Activated naive CD4-positive, alpha-beta T cell treated with anti-CD3 and anti-CD28 coated beads, Interleukin-2, amount 50 U/mL, for 16 hours (primary cell): ENCODE results near the gene HERC5.
A peak's percentile ranks its signal among the peaks of the same experiment; 100 is the strongest.

Experiments
- DNase-seq: peaks from one replicate; pipeline ENCODE4 v3.0.0-alpha.2; 2020

Gene HERC5

DNA sequence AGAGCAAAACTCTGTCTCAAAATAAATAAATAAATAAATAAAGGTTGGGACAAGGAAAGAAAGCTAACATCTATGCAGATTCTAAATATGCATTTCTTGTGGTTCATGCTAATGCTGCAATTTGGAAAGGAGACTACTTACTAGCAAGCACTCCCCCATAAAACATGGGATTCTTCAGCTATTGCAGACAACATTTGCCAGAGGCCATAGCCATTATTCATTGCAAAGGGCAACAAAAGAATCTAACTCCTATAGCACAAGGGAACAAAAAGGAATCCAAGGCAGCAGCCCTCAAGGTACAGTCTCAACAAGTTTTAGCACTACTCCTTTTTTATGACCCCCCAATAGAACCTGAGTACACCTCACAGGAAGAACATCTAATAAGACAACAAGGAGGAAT is 8.0 kb upstream of the HERC5 start:
- no peak for DNase-seq

DNA sequence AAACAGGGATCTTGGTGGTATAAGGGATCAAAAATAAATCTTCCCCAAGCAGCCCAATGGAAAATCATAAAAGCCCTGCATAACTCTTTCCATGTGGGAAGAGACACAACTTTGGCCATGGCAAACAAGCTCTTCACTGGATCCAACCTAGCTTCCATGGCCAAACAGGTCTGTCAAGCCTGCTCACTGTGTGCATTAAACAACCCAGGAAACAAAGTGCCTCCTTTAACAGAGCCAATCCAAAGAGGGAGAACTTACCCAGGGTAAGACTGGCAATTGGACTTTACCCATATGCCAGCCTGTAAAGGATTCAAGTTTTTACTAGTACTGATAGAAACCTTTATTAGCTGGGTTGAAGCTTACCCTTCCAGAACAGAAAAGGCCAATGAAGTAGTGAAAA is 7.6 kb upstream of the HERC5 start:
- DNase-seq = no peak

GRCh38 chr4:88451205-88451604 is 5.7 kb upstream of the HERC5 start:
- DNase-seq = no peak

GRCh38 chr4:88452912-88453311 is 4.0 kb upstream of the HERC5 start:
- DNase-seq = no peak

GRCh38 chr4:88457307-88458103 is 586 bp downstream of the HERC5 start:
- DNase-seq = peak; percentile 54

GRCh38 chr4:88458104-88458740 is 1.3 kb downstream of the HERC5 start:
- no peak for DNase-seq

DNA sequence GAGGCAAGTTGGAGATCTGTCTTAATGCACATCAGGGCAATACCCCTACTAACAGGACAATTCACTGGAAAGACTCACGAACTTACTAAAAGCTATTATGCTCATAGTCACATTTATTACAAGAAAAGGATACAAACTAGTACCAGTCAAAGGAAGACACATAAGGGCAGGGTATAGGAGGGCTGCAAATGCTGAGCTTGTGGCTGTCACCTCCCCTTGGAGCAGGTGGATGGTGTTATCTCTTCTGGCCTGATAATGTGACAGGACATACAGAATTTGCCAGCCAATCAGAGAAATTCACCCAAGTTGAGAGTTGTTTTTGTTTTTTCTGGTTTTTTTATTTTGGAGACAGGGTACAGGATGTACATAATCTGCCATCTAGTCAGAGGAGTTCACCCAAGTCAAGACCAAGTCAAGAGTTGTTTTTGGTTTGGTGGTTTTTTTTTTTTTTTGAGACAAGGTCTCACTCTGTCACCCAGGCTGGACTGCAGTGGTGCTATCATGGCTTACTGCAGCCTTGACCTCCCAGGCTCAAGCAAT is 8.8 kb downstream of the HERC5 start:
- no peak for DNase-seq

DNA sequence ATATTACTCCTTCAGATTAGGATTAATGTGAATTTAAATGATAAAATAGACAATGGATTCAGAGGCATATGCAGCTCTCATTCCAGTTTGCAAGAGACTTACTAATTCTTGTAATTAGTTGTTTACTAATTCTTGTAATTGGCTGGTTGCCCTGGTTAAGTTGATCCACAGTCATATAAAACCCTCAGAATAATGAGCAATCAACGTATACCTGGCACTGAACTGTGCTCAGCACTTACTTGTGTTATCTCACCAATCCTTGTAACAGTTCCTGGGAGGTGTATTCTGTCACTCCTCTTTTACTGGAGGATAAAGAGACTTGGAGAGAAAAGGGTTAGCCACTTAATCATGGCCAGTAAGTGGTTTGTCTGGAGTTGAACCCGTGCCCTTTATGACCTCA is 10.5 kb downstream of the HERC5 start:
- no peak for DNase-seq

GRCh38 chr4:88477229-88477860 is 20.4 kb downstream of the HERC5 start:
- no peak for DNase-seq

DNA sequence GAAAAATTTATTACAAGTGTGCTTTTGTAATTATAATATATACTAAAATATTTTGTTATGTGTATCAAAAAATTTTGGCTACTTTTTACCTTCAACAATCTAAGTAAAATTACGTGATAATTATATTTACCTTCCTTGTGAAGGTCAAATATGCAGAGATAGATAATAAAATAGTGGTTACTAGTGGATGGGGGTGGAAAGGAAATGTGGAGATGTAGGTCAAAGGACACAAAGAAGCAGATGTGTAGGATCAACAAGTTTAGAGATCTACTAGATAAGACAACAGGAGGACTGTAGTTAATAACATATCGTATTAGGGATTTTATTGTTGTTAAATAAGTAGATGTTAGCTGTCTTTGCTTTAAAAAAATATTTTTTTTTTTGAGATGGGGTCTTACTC is 21.3 kb downstream of the HERC5 start:
- no peak for DNase-seq

DNA sequence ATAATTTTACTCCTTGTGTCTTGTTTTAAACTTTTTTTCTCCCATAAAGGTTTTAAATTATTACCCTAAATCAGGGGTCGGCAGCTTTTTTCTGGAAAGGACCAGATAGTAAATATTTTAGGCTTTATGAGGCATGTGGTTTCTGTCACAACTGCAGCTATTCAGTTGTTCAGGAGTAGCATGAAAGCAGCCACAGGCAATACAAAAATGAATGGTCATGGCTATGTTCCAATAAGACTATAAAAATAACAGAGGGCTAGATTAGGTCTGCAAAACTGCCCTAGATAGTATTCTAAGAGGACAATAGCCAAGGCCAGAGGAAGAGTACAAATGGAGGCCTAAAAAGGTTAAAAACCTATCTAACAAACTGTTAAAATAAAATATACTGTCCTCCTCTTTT is 24.6 kb downstream of the HERC5 start:
- DNase-seq = no peak

- DNase-seq = no peak
Measured at GRCh38 chr4:88489100-88489761, 32.3 kb downstream of the HERC5 start.

DNA sequence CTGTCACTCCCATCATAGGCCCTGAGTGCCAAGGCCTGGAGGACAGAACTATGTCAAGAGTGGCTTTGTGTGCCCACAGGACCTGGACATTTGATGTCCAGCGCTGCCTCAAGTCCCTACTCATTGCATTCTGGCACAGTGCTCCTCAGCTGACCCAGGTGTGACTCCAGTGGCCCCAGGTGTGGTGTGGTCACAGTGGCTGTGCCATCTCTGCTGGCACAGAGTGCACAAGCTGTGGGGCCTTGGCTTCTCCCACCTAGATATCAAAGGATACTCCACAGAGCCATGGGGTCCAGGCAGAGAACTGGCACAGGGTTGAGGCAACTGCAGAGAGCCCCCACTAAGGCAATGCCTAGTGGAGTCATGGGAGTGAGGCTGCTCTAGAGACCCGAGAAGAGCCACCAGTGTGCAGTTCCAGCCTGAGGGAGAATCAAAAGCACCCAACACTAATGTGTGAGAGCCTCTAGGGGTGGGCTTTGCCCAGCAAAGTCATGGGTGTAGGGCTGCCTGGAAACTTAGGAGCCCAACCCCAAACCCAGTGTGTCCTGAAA is 41.0 kb downstream of the HERC5 start:
- DNase-seq = no peak

- no peak for DNase-seq
Measured at GRCh38 chr4:88503344-88503743, 46.4 kb downstream of the HERC5 start.

DNA sequence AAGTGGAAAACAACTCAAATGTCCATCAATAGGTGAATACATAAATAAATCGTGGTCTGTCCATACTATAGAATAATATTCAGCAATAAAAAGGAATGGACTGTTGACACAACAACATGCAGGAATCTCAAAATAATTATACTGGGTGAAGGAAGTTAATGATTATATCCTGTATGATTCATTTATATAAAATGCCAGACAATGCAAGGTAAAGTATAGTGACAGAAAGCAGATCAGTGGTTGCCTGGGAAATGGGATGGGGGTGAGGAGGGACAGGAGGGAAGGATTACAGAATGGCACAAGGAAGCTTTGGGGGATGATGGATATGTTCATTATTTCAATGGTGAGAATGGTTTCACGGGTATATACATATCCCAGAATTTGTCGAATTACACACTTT is 54.3 kb downstream of the HERC5 start:
- no peak for DNase-seq

DNA sequence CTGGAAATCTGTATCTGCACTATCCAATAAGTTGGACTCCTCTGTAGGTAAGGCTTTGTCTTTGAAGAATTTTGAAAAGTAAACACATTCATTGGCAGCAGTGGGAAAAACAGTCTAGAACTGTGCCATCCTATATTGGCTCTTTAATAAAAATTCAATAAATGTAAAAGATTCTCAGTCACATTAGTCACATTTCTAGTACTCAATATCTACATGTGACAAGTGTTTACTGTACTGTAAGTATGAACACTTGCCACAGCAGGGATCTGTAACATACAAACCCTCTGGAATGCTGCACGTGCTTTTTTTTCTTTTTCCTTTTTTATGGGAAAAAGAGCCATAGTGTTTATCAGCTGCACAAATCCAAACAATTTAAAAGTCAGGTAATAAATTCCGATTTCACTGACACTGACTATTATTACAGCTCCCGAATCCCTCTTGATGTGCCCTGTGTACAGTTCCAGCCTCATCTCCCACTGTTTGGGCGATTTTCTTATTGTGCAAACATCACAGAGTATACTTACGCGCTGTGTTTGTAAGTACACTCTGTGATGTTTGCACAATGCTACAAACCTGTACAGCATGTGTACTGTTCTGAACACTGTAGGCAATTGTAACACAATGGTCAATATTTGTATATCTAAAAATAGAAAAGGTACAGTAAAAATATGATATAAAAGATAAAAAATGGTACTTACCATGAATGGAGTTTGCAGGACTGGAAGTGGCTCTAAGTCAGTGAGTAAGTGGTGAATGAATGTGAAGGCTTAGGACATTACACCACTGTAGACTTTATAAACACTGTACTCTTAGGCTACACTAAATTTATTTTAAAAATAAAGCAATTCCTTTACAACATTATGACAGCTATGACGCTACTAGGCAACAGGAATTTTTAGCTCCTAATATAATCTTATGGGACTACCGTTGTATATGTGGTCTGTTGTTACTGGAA is 57.9 kb downstream of the HERC5 start:
- DNase-seq = no peak

GRCh38 chr4:88516746-88517145 is 59.8 kb downstream of the HERC5 start:
- DNase-seq = no peak

GRCh38 chr4:88517825-88518224 is 60.9 kb downstream of the HERC5 start:
- no peak for DNase-seq

DNA sequence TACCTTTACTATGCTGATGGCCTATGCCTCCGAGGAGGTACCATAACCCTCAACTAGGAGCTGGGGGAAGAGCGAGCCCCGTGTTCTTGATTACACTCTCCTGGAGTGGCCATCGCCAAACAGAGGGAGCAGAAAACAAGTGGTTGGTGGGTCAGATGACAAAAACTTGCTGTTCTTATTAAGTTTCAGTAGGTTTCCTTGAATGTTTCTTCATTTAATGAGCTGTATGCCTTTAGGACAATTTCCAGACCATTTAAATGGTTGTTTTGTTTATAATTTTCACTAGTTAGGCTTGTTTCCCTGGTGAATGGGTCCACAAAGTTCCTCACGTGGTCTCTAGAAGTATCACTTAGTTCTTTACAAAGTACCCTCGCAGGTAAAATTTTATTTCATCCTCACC is 62.0 kb downstream of the HERC5 start:
- DNase-seq = no peak

- DNase-seq = peak; percentile 56
Measured at GRCh38 chr4:88522702-88523324, 65.9 kb downstream of the HERC5 start.
